Amniotic stem cell (primary cell): ENCODE measurements around the gene MIOS.
"Not testable (repeated sequence)": the region's sequence is repeated elsewhere in the genome, so short reads cannot be mapped to it uniquely, and the experiment has no call there.

Source experiments
- DNase-seq: peaks from one replicate; lab custom pipeline; 2025; lab: John Stamatoyannopoulos, UW

The MIOS gene

DNA sequence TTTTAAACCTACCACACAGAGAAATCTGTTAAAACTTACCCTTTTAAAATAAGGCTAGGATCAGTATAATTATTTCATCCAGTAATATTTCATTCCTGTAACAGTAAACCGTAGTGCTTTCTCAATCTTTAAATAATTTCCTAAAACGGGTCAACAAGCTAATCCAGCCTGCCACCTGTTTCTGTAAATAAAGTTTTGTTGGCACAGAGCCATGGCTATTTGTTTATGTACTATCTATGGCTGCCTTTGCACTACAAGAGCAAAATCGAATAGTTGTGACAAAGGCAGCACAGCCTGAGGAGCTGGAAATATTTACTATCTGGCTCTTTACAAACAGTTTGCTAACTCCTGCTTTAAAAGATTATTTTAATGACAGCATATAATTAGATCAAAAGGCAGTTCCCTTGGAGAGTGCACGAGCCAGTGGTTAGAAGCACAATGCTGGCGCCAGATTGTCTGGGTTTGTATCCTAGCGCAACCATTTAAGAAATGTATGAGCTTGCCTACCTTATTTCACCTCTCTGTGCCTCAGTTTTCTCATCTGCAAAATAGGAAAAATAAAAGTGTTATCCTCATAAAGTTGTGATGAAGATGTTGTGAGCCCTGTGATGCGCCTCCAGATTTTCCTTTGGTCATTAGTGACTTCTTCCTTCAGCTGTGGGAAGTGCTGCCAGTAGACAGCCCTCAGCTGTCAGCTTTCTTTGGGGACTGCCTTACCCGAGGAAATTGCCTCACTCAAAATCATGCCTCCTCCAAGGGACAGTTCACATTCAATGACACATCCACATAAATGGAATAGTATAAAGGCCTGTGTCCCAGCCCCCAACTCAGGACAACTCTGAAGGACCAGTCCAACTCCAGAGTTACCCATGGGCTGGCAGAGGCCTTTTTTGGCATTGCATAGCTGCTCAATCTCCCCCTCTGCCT lies 11.8 kb upstream of the MIOS start:
- DNase-seq = no peak

DNA sequence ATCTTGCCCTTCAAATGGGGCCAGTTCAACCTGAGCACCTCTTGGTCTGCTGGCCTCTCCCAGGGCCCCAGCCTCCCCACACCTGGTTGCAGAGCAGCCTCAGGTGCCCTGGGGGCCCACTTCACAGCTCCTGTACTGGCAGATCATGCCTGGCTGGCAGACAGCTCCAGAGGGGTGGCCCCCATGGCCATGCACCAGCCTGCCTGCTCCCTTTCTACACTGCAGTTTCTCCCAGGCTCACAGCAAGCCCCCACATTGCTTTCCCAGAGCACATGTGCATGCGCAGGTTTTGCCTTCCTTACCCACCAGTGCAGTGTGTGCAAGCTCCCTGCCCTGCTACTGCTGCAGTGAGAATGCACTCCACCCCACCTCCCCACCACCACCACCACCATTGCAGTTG lies 9.8 kb upstream of the MIOS start:
- DNase-seq = no peak

DNA sequence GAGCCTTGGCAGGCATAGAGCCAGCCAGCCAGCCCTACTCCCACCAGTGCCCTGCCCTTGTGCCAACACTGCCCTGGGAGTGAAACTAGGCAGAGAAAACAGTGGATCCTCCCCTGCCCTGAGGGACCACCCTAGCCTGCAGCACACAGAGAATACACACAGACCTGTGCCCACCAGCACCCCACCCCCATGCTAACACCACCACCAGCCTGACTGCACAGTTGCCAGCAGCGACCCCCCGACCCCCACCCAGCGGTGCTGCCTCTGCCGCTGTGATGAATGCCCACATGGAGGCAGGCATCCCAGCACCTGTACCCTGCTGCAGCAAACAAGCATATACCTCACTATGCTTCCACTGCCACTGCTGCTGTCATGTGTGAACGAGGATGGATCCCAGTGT lies 9.4 kb upstream of the MIOS start:
- DNase-seq = no peak

DNA sequence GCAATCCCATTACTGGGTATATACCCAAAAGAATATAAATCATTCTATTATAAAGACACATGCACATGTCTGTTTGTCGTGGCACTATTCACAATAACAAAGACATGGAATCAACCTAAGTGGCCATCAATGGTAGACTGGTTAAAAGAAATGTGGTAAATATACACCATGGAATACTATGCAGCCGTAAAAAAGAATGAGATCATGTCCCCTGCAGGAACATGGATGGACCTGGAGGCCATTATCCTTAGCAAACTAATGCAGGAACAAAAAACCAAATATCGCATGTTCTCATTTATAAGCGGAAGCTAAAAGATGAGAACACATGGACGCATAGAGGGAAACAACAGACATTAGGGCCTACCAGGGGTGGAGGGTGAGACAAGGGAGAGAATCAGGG lies 5.1 kb upstream of the MIOS start:
- DNase-seq = not testable (repeated sequence)

DNA sequence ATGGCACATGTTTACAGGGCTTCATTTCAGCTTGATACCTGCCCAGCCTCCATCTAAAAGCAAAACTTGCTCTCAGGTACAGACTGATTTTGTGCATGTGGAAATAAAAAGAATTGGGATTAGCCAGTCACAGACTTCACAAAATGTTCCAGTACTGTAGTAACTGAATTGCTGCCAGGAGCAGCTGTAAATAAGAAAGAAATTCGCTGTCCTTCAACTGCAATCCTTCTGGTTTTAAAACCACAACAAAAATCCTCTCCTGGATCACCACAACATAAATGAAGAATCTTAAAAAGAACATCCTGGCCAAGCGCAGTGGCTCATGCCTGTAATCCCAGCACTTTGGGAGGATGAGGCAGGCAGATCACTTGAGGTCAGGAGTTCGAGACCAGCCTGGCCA lies 3.9 kb upstream of the MIOS start:
- no peak for DNase-seq

DNA sequence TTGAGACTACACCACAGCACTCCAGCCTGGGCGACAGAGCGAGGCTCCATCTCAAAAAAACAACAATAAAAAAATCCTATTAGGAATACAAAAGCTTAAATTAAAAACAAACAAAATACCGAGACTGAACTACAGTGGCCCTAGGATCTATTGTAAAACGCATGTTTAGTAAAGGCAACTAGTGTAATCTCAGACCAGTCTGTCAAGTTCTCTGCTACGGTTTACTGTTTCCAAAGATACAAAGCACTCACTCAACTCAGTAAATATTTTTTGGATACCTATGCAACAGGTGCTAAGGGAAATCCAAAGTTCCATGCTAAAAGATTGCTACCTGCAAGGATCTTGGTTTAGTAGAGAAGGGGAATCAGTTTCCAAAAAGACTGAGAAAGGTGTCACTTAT lies 3.4 kb upstream of the MIOS start:
- no peak for DNase-seq

DNA sequence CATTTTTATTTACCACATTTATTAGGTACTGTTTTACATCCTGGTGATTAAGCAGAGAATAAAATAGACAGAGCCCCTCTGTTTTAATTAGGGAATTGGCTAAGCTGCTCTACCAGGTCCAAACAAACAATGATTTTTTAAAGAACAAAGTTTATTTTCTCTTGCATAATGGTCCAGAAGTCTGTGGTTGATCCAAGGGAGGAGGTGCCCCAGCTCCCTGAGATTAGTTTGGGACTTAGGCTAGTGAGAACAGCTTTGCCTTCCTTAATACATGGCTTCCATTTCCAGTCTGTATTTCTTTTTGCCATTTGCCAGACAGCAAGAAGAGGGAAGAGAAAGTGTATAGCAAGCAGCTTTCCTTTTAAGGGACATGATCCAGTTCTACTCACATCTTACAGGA lies 2.9 kb upstream of the MIOS start:
- DNase-seq = no peak

DNA sequence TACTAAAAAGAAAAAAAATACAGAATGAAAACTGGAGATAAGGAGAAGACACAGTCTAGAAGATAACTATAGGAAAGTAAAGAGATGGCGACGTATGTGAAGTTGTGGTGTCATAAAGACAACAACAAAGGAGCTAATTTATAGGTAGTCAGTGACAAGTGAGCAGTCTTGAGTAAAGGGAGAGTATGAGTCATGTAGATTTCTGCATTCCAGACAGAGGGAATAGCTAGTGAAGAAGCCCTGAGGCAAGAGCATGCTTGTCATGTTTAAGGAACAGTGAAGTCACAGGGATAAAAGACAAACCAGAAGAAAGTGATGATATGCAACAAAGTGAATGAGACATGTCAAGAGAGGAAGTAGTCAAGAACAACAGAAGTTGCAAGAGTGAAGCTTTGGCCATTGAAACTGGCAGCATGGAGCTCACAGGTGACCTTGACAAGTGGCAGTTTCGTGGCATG lies 2.3 kb upstream of the MIOS start:
- peak; percentile 62 for DNase-seq

DNA sequence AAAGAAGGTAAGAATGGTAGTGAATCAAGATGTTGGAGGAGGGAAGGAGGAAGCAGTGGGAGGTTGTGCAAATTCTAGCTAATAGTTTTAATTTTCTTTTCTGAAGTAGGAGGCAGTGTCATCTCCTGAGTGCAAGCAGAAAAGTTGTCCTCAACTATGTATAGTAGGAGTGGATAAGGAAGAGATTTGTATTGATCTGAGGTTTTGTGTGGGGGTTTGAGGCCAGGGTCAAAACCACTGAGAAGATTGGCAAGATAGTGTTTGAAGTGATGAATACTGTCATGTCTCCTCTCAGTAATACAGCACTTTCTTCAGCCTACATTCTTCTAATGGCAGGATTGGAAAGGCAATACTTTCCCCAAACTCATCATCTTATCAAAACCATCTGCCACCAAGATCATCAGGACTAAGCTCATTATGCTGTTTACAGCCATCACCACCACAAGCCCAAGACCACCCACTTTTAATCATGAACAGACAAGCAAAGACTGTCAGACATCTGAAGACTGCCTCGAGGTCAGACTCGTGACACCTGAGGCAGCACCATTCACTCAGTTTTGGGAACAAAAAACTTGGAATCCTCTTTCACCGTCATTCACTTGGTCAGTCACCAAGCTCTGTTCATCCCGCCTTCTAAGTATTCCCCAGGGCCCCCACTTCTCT lies 1.5 kb upstream of the MIOS start:
- DNase-seq = no peak

DNA sequence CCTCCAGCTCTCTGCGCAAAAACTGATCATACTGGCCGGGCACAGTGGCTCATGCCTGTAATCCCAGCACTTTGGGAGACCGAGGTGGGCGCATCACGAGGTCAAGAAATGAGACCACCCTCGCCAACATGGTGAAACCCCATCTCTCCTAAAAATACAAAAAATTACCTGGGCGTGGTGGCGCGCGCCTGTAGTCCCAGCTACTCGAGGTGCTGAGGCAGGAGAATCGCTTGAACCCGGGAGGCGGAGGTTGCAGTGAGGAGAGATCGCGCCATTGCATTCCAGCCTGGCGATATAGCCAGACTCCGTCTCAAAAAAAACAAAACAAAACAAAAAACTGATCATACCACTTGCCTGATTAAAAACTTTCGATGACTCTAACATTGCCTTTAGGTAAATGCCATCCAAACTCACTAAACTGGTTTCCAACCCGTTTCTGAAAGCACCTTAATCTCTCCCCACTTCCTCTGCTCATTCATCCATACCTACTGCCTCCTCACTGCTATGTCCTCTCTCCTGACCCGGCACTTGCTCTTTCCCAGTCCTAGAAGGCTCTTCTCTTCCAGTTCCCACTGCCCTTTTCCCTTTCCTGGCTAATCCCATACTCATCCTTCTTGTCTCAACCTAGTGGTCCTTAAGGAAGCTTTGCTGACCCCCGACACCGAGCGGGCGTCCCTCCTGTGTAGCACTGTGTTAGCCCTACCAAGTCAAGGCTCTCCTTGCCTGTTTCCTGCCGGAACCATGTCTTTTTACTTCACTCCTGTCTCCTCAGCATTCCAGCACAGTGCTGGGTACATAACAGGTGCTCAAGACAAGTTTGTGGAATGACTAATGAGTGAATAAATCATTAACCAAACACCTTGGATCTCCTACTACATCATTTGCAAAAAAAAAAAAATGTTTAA lies 686 bp upstream of the MIOS start:
- DNase-seq = no peak

DNA sequence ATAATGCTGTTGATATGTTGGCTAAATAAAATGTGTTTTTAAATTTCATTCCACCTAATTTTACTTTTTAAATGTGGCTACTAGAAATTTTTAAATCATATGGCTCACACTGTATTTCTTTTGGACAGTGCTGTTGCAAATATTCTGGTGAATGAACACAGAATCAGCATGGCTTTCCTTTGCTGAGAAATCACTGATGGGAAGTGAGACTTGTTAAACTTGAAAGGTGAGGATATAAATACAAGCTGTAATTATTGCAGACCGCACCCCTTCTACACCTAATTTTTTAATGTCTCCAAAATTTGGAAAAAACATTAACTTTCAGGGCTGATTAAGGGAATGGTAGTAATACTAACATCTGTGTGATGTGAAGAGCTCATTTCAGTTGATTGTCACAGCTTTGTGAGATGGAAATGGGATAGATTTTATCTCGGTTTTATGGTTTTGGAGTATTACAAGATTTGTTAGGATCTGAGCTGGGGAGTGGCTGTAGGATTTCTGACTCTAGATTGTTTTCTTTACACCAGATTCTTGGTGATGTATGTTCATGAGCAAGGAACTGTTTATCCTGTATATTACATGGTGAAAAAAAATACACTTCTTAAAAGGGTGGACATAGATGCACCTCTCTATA lies 1.3 kb downstream of the MIOS start:
- no peak for DNase-seq

DNA sequence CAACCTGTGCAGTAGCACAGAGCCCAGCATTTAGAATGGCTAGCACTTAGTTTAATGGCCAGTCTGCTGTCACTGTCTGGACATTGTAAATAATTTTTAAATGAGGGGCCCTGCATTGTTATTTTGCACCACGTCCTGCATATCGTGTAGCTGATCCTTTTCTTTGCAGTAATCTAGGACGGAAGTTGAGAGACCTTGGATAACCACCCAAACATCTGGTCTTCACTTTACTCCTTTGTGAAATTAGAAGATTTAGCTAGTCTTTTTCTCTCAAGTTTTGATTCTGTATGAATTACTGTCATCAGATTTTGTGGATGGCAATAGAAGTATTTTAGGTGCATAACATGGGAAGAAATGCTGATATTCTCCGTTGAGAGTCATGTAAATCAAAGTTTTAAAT lies 1.9 kb downstream of the MIOS start:
- DNase-seq = no peak

DNA sequence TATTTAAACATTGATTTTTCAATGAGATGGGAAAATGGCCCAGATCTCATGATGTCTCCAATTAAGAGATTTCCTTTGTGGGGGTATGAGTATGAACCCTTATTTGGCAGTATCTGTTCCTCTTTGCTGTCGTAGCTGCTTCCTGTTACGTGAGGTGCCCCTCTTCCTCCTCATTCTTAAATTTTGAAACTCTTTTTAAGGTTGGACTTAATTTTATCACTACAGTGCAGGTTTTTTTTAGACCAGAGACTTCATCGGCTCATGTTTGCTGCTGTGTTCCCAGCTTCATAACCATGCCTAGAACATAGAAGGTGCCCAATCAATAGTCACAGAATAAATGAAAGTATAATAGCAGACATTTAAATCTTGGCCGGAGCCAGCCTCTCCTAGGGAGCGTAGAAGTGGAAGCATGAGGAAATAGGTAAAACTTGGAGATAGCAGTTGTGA lies 2.4 kb downstream of the MIOS start:
- no peak for DNase-seq

DNA sequence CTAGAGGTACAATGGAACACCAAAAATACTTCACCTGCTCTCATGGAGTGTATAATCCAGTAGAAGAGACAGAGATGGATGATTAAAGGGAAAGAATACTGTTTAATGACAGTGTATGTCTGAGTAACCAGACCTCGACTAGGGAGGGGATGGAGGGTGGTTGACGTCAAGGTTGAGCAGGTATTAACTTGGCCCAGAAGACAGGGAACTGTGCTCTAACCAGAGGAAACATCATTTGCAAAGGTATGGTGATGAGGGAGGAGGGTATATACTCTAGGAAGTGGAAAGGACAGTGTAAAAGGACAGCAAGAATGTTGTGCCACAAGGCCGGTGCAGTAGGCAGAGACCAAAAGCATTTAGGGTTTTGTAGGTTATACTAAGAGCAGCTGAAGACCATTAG lies 2.9 kb downstream of the MIOS start:
- no peak for DNase-seq

DNA sequence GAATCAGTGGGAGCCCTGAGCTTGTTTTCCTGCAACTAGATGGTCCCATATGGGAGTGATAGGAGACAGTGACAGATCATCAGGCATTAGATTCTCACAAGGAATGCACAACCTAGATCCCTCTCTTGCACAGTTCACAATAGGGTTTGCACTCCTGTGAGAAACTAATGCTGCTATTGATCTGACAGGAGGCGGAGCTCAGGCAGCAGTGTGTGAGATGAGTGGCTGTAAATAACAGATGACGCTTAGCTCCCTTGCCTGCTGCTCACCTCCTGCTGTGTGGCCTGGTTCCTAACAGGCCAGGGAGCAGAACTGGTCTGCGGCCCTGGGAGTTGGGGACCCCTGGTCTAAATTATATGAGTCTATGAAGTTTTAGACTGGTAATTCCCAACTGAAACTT lies 3.9 kb downstream of the MIOS start:
- DNase-seq = no peak

DNA sequence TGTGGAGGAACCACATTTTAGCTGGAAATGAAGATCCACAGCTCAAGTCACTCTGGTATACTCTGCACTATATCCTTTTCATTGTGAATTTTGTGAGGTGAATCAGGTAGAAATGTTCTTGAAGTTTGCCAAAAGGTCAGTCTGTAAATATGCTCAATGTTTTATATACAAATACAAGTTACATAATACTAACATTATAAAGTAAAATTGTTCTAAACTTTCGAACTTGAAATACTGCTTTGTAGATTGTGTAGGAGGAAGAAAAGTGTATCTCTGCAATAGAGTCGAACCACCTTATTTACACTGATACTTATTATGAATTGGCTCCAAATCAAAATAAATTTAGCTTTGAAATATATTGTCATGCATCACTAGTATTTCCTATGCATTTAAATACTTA lies 7.0 kb downstream of the MIOS start:
- DNase-seq = no peak

DNA sequence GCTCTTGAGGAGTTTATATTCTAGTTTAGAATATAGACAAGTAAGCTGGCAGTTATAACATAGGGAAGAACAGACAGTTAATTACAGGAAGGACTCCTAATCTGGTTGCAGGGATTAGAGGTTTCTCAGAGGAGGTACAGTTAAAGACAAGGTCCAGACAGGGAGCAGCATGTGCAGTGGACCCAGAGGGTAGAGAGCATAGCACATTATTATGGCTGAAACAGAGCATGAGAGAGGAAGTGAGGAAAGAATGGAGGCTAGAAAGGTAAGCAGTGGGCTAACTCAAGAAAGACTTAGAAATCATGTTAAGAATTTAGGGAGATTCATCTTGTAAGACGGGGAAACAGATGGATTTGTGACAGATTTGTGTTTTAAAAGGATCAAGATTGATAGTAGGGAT lies 9.7 kb downstream of the MIOS start:
- DNase-seq = no peak

DNA sequence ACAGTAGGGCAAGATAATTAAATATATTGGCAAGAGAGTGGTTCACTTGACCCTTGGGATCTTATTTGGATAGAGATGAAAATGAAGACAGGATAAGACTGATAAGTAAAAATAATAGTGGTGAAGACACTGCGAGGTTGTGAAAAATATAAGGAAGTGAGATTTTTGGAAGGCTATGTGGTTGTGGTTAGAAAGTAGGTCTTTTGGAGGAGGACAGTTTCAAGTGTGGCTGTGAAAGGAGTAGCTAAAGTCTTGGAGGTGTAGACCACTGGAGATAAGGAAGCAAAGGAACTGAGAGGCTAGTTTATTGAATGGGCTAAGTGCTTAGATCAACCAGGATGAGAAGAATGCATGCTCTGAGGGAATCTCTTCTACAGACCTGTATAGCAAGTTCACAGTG lies 11.2 kb downstream of the MIOS start:
- DNase-seq = no peak

DNA sequence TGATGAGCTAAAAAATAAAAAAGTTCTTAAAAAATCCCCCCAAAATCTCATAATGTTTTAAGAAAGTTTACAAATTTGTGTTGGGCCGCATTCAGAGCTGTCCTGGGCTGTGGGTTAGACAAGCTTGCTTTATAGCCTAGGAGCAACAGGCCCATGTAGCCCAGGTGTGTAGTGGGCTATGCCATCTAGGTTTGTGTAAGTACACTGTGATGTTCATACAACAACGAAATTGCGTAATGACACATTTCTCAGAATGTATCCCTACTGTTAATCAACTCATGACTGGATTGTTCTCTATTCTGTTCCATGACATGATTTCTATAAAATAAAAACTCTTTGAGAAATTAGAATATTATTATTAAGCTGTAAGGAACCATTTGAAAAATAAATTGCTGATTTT lies 13.0 kb downstream of the MIOS start:
- no peak for DNase-seq

DNA sequence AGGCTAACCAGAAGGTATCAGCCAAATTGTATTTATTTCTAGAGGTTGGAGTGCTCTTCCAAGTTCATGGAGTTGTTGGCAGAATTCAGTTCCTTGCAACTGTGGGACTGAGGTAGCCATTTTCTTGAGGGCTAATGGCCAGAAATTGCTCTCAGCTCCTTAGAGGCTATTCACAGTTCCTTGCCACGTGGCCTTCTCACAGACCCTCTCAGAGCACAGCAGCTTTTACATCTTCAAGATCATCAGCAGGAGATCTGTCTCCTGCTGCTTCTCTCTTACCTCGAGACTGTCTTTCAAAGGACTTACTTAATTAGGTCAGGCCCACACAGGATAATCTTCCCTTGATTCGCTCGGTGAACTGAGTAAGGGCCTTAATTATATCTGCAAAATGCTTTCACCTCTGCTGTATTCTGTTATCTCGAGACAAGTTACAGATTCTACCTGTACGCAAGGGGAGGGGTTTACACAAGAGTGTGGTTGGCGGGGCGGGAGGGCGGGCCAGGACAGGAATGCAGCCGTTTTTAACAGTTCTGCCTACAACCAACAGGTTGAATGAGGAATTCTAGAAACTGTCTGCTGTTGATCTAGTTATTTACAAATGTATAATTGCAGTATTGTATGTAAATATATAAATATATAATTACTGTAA lies 15.0 kb downstream of the MIOS start:
- DNase-seq = no peak

DNA sequence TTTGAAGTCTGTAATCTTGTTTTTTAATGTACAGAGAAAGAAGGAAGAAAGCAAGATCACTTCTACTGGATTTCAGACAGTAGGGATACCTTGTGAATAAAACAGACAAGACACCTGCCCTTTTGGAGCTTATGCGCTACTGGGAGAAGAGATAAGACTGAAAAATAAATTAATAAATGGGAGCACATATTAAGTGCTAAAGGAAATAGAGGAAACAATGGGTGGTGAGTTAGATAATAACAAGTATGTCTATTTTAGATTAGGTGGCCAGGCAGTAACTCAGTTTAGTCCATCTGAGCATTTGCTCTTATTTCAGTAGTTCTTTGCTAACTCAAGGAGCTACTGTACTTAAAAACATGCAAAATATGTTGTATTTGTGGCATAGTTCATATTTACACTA lies 15.9 kb downstream of the MIOS start:
- no peak for DNase-seq
